ENCODE results near the gene NFIB. TPM values are rescaled to one million over a fixed set of nuclear protein-coding genes. Genes with fewer than 3 reads are reported as not detected.

Gene NFIB
- total RNA-seq, 1 experiment from 2014 or later, result 12.5 TPM

- DNase-seq (ENCODE audit: low spot score) (no peak), ATAC-seq (no peak)
- Mint-ChIP-seq H3K36me3 (no peaks in the 10 kb centered on the region), H3K4me3 (no peak overlapping the region), H3K9me3 (no peaks in the 10 kb centered on the region), H3K27ac (no peak overlapping the region), H3K27me3 (ENCODE audit: low read depth) (no peaks in the 10 kb centered on the region), H3K4me1 (peaks cover 57% of the 10 kb centered on the region)
- ChIA-PET POLR2A (no interaction called here), CTCF (no interaction called here)
- TF ChIP-seq ZNF263 (CRISPR knock-in tag; IDR thresholded peaks at IDR 0.05; ENCODE audit: low read depth), result no peak
- no peak for TF ChIP-seq CREM (CRISPR knock-in tag; IDR thresholded peaks at IDR 0.05)
- no peak for TF ChIP-seq RORB (CRISPR knock-in tag; IDR thresholded peaks at IDR 0.05)
- no peak for TF ChIP-seq ESRRA (CRISPR knock-in tag; IDR thresholded peaks at IDR 0.05; ENCODE audit: borderline replicate concordance)
- no peak for TF ChIP-seq AR (CRISPR knock-in tag; IDR thresholded peaks at IDR 0.05)
- TF ChIP-seq ZNF512 (CRISPR knock-in tag; IDR thresholded peaks at IDR 0.05; ENCODE audit: borderline replicate concordance), result no peak
- TF ChIP-seq ZNF317 (CRISPR knock-in tag; IDR thresholded peaks at IDR 0.05; ENCODE audit: borderline replicate concordance, low read depth), result no peak
- no peak for TF ChIP-seq FOXP1 (CRISPR knock-in tag; IDR thresholded peaks at IDR 0.05; ENCODE audit: borderline replicate concordance)
- no peak for TF ChIP-seq MLX (CRISPR knock-in tag; IDR thresholded peaks at IDR 0.05)
- no peak for TF ChIP-seq FOXP4 (CRISPR knock-in tag; IDR thresholded peaks at IDR 0.05)
- no peak for TF ChIP-seq CREB1 (CRISPR knock-in tag; IDR thresholded peaks at IDR 0.05)
These were observed 221.6 kb downstream of the NFIB start for GRCh38 chr9:14092344-14092743.

- Mint-ChIP-seq H3K4me3 (no peak overlapping the region), H3K4me1 (peaks cover 33% of the 10 kb centered on the region), H3K27ac (peak overlapping the region; percentile 50; the same call in 1 of the 2 replicates), H3K36me3 (no peaks in the 10 kb centered on the region), H3K9me3 (no peaks in the 10 kb centered on the region), H3K27me3 (ENCODE audit: low read depth) (no peaks in the 10 kb centered on the region)
- ChIA-PET POLR2A (no interaction called here), CTCF (no interaction called here)
- ATAC-seq (peak; percentile 44; the same call in 1 of the 2 replicates), DNase-seq (ENCODE audit: low spot score) (no peak)
- TF ChIP-seq MLX (CRISPR knock-in tag; IDR thresholded peaks at IDR 0.05), result no peak
- no peak for TF ChIP-seq ZMAT4 (CRISPR knock-in tag; IDR thresholded peaks at IDR 0.05)
- no peak for TF ChIP-seq ZNF532 (CRISPR knock-in tag; IDR thresholded peaks at IDR 0.05; ENCODE audit: borderline replicate concordance)
- TF ChIP-seq ETV6 (CRISPR knock-in tag; IDR thresholded peaks at IDR 0.05), result no peak
- no peak for TF ChIP-seq ZNF263 (CRISPR knock-in tag; IDR thresholded peaks at IDR 0.05; ENCODE audit: low read depth)
- TF ChIP-seq ATF6 (CRISPR knock-in tag; IDR thresholded peaks at IDR 0.05), result no peak
- no peak for TF ChIP-seq TP53 (CRISPR knock-in tag; IDR thresholded peaks at IDR 0.05)
These were observed 224.7 kb downstream of the NFIB start for GRCh38 chr9:14089051-14089803.
